ENCODE results near the gene ELFN2.

Gene ELFN2

GRCh38 chr22:37427711-37428635 is 694 bp upstream of the ELFN2 start:
- DNase-seq (ENCODE audit: low read depth in 2 of 2): no peak

- DNase-seq (ENCODE audit: low read depth in 2 of 2): no peak
Observed at GRCh38 chr22:37426706-37427134, 559 bp downstream of the ELFN2 start.

- DNase-seq (ENCODE audit: low read depth in 2 of 2): no peak
Observed at GRCh38 chr22:37425800-37426705, 1.2 kb downstream of the ELFN2 start.

GRCh38 chr22:37425369-37425768 is 1.9 kb downstream of the ELFN2 start:
- DNase-seq (ENCODE audit: low read depth in 2 of 2): no peak

- no peak for DNase-seq (ENCODE audit: low read depth in 2 of 2)
Observed at GRCh38 chr22:37423283-37423682, 4.0 kb downstream of the ELFN2 start.

GRCh38 chr22:37421468-37421877 is 5.8 kb downstream of the ELFN2 start:
- no peak for DNase-seq (ENCODE audit: low read depth in 2 of 2)

GRCh38 chr22:37420686-37421467 is 6.4 kb downstream of the ELFN2 start:
- no peak for DNase-seq (ENCODE audit: low read depth in 2 of 2)

GRCh38 chr22:37419969-37420685 is 7.2 kb downstream of the ELFN2 start:
- DNase-seq (ENCODE audit: low read depth in 2 of 2): no peak

GRCh38 chr22:37419370-37419968 is 7.8 kb downstream of the ELFN2 start:
- no peak for DNase-seq (ENCODE audit: low read depth in 2 of 2)

- no peak for DNase-seq (ENCODE audit: low read depth in 2 of 2)
Observed at GRCh38 chr22:37418627-37419369, 8.5 kb downstream of the ELFN2 start.

- DNase-seq (ENCODE audit: low read depth in 2 of 2): no peak
Observed at GRCh38 chr22:37417677-37418348, 9.5 kb downstream of the ELFN2 start.

GRCh38 chr22:37417264-37417663 is 10.0 kb downstream of the ELFN2 start:
- no peak for DNase-seq (ENCODE audit: low read depth in 2 of 2)

- DNase-seq (ENCODE audit: low read depth in 2 of 2): no peak
Observed at GRCh38 chr22:37416827-37417226, 10.5 kb downstream of the ELFN2 start.

- DNase-seq (ENCODE audit: low read depth in 2 of 2): no peak
Observed at GRCh38 chr22:37416389-37416788, 10.9 kb downstream of the ELFN2 start.

GRCh38 chr22:37415210-37415609 is 12.1 kb downstream of the ELFN2 start:
- DNase-seq (ENCODE audit: low read depth in 2 of 2): no peak

- no peak for DNase-seq (ENCODE audit: low read depth in 2 of 2)
Observed at GRCh38 chr22:37414288-37414687, 13.0 kb downstream of the ELFN2 start.

- no peak for DNase-seq (ENCODE audit: low read depth in 2 of 2)
Observed at GRCh38 chr22:37413546-37413945, 13.7 kb downstream of the ELFN2 start.

GRCh38 chr22:37412495-37413250 is 14.6 kb downstream of the ELFN2 start:
- DNase-seq (ENCODE audit: low read depth in 2 of 2): no peak

- DNase-seq (ENCODE audit: low read depth in 2 of 2): no peak
Observed at GRCh38 chr22:37411655-37412054, 15.6 kb downstream of the ELFN2 start.

Data from stimulated activated CD8-positive, alpha-beta memory T cell treated with anti-CD3 and anti-CD28 coated beads, Interleukin-7, amount 100 ng/mL, for 1 hour (primary cell).